ENCODE measurements around the gene XRN1.

DNA sequence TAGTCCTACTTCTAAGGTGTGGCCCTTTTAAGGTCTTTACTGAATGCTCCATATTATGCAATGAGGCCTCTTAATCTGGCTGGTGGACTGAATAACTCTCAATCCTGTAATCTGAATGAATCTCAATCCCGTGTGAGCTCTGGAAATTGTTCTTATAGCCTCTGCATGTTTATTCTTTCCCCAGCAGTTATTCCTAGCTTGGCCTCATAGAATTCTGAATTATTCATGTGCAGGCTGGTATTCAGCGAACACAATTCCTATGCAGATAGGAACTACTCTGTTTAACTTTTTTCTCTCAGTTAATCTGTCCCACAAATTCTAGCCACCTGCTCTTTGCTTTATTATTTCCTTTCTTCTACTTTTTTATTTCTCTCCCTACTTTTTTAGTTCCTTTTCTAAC is 44.3 kb upstream of the XRN1 start:
- no peak for TF ChIP-seq POLR2AphosphoS5 (IDR thresholded peaks at IDR 0.05; ENCODE audit: borderline replicate concordance, low read depth, low read length)
- TF ChIP-seq EZH2 (IDR thresholded peaks at IDR 0.05) = no peak
- no peak for TF ChIP-seq FOXP2 (optimal IDR thresholded peaks at IDR 0.05; ENCODE audit: control extremely low read depth, extremely low read length, insufficient read depth)
